A673 (cell line): ENCODE data around the gene AOX1. TPM values are rescaled to one million over a fixed set of nuclear protein-coding genes. Genes with fewer than 3 reads are reported as not detected.

Experiments used
- BruUV-seq: library from RNA; stranded (reverse); fragments of 400-500 nt; replicated peaks from 2 replicates; lab custom pipeline; 2021; lab: Mats Ljungman, UMichigan
- CTCF ChIA-PET: fragments of 300-600 bp; sonication (Branson Sonifier 250); formaldehyde crosslinking; loops from one replicate; lab custom pipeline; 2022; ENCODE audit warnings: antibody characterized with exemption; lab: Charles Lee
- POLR2A ChIA-PET: fragments of 300-600 bp; sonication (Branson Sonifier 250); formaldehyde crosslinking; loops from one replicate; lab custom pipeline; 2022; ENCODE audit warnings: antibody characterized with exemption; ENCODE audit not compliant: low non-redundant PET; lab: Charles Lee
- DNase-seq: peaks from one replicate; pipeline ENCODE4 v3.0.0-alpha.2; 2015; ENCODE audit warnings: low spot score
- H3K27ac ChIP-seq: fragments of 200-600 bp; sonication (generic); 2 replicates; pipeline ENCODE4 v1.5.1; 2016; ENCODE audit warnings: mixed run types, low read depth, mild to moderate bottlenecking, mixed read lengths, antibody characterized with exemption, low read length; ENCODE audit not compliant: poor library complexity, severe bottlenecking
- H3K27me3 ChIP-seq: fragments of 200-600 bp; sonication (generic); replicated peaks from 2 replicates; pipeline ENCODE4 v1.6.1; 2017; ENCODE audit warnings: mixed run types, low read depth, mild to moderate bottlenecking, mixed read lengths, antibody characterized with exemption, low read length; ENCODE audit not compliant: insufficient read depth, poor library complexity
- H3K36me3 ChIP-seq: fragments of 200-600 bp; sonication (generic); 2 replicates; pipeline ENCODE4 v1.6.1; 2016; ENCODE audit warnings: mixed run types, mild to moderate bottlenecking, mixed read lengths, antibody characterized with exemption, low read length; ENCODE audit not compliant: insufficient read depth, poor library complexity, severe bottlenecking
- H3K4me1 ChIP-seq: fragments of 200-600 bp; sonication (generic); 2 replicates; pipeline ENCODE4 v1.6.1; 2017; ENCODE audit warnings: mixed run types, mild to moderate bottlenecking, mixed read lengths, antibody characterized with exemption, low read length; ENCODE audit not compliant: insufficient read depth, poor library complexity, severe bottlenecking
- H3K4me3 ChIP-seq: fragments of 200-600 bp; sonication (generic); 2 replicates; pipeline ENCODE4 v1.5.1; 2016; ENCODE audit warnings: low read depth, mixed run types, mild to moderate bottlenecking, mixed read lengths, low read length; ENCODE audit not compliant: poor library complexity, severe bottlenecking
- H3K9me3 ChIP-seq: fragments of 200-600 bp; sonication (generic); 2 replicates; pipeline ENCODE4 v1.6.1; 2016; ENCODE audit warnings: mixed run types, low read depth, mild to moderate bottlenecking, mixed read lengths, antibody characterized with exemption, low read length; ENCODE audit not compliant: poor library complexity, severe bottlenecking
- EZH2 ChIP-seq: fragments of 200-600 bp; sonication (generic); IDR thresholded peaks from 2 replicates; pipeline ENCODE4 v1.6.1; 2017; ENCODE audit warnings: borderline replicate concordance, low read depth, mild to moderate bottlenecking, mixed read lengths, antibody characterized with exemption, low read length; ENCODE audit not compliant: poor library complexity, severe bottlenecking
- intact Hi-C: fragments of 100-400 bp; cut with micrococcal nuclease; formaldehyde crosslinking; loops from one replicate; pipeline ENCODE4 v1.10.0; 2022; ENCODE audit not compliant: unreplicated experiment
- total RNA-seq: library from RNA; stranded (reverse); gene quantifications from 2 replicates; pipeline ENCODE4 v1.2.3, GENCODE V29; 2021
- TF ChIP-seq, protein P1 (sequence below): fragments of 300-800, 200-600 bp; sonication (generic); conservative IDR thresholded peaks from 2 replicates; pipeline ENCODE4 v1.5.1; 2017; ENCODE audit warnings: low read depth, mild to moderate bottlenecking, antibody characterized with exemption, low read length, moderate library complexity, mixed read lengths

AOX1 gene
- total RNA-seq, 1 experiment from 2014 or later, result 3.1 TPM

DNA sequence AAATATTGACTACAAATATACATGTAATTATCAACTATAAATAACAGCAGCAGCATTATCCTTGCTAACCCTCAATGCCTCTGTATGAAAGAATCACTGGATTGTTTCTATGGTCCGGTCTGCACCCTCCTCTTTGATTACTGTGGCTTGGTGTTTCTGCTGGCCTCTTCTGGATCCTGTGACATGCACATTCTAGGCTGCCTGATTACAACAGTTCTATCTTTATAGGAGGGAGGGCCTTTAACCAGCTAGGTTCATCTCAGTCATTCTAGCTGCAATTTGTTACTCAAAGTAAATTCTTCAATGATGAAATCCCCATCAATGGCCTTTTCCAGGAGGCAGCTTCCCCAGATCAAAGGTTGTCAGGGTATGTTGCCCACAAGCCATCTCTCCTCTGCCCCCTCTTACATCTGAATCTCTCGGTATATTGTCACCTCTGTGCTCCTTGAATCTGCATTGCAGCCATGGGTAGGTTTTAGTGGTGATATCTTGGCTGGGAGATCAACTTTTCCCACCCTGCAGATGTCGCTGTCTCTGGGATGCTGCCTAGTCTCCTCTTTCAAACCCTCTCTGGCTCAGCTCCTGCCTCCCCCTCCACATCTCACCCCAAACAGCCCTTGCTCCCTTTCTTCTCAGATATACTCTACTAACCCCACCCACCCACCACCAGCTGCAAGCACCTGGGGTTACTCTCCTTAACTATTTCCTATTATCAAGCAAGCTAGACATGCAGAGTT is 119.7 kb downstream of the AOX1 start:
- no TSS peak for BruUV-seq
- DNase-seq, result peak; percentile 68
- Histone ChIP-seq H3K4me1 (peaks cover 21% of the 10 kb centered on the region), H3K9me3 (no peaks in the 10 kb centered on the region), H3K4me3 (no peak overlapping the region), H3K27ac (no peak overlapping the region), H3K36me3 (no peaks in the 10 kb centered on the region), H3K27me3 (no peaks in the 10 kb centered on the region)
- ChIA-PET POLR2A (no interaction called here), CTCF (interaction anchor here (0.6 to 1.8 kb wide), 4 partner anchors 30 to 967 kb away, joined by 3 to 10 read pairs (median 4); no protein-coding TSS in a partner anchor)
- intact Hi-C loops, result loop anchor here (5.0 kb wide), 1 partner anchor 362 kb away; no protein-coding TSS in a partner anchor
- TF ChIP-seq, protein P1, sequence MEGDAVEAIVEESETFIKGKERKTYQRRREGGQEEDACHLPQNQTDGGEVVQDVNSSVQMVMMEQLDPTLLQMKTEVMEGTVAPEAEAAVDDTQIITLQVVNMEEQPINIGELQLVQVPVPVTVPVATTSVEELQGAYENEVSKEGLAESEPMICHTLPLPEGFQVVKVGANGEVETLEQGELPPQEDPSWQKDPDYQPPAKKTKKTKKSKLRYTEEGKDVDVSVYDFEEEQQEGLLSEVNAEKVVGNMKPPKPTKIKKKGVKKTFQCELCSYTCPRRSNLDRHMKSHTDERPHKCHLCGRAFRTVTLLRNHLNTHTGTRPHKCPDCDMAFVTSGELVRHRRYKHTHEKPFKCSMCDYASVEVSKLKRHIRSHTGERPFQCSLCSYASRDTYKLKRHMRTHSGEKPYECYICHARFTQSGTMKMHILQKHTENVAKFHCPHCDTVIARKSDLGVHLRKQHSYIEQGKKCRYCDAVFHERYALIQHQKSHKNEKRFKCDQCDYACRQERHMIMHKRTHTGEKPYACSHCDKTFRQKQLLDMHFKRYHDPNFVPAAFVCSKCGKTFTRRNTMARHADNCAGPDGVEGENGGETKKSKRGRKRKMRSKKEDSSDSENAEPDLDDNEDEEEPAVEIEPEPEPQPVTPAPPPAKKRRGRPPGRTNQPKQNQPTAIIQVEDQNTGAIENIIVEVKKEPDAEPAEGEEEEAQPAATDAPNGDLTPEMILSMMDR, result peak; percentile 62
- no peak for TF ChIP-seq EZH2

DNA sequence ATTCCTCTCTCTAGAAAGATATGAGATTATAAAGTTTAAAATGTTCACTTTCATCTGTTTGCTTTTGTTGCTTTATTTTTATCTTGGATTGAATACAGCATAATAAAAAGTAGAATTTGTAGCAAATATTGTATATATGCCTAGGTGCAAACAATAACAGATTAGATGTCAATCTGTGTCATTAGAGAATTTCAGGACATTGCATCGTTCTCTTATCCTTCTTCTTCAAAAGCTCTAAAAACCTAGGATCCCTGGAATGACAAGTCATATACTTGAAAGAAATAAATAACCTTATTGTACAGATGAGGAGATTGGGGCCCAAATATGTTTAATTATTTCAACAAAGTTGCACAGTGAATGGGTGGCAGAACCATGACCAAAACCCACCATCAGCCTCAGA is 123.1 kb downstream of the AOX1 start:
- TF ChIP-seq, protein P1, result no peak
- no peak for TF ChIP-seq EZH2
- BruUV-seq, result no TSS peak
- CTCF ChIA-PET, result no interaction called here
- H3K27me3 ChIP-seq, result no peaks in the 10 kb centered on the region
- H3K36me3 ChIP-seq, result no peaks in the 10 kb centered on the region
- peaks cover 14% of the 10 kb centered on the region for H3K4me1 ChIP-seq
- H3K9me3 ChIP-seq, result no peaks in the 10 kb centered on the region
- DNase-seq, result no peak
- H3K27ac ChIP-seq, result no peak overlapping the region
- POLR2A ChIA-PET, result no interaction called here
- H3K4me3 ChIP-seq, result no peak overlapping the region
- intact Hi-C loops, result loop anchor here (5.0 kb wide), 1 partner anchor 358 kb away; no protein-coding TSS in a partner anchor

DNA sequence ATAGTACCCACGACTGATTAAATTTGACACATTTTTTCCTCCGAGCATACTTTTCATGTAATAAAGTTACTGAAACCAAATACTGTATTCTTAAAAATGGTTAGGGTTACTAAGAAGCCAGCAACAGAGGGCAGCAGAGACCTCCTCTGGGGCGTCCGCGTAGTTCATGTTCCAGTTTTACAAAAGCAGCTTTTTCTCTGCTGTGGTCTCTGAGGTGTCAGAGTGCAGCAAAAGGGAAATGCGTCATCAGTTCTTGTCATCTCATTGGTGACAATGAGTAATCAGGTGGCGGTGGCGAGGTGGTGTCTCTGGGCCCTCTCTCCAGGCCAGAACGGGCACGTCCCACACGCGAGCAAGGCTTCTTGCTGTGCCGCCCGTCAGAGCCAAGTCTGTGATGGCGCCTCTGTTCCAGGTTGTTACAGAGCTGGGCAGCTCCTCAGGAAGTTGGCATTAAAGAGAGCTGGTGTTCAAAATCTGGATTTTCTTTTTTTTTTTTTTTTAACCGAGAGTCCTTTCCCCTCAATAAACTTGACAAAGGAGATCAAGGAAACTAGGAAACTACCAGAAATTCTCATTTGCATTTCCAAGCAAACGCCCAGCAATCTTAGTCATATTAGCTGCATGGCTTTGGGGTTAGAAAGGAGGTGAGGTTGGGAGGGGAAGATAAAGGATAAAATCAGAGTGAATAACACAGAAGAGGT is 127.3 kb downstream of the AOX1 start:
- TSS peak; percentile 99 for BruUV-seq
- POLR2A ChIA-PET, result interaction anchor here (0.7 kb wide), 1 partner anchor 494 kb away, joined by 4 read pairs; no protein-coding TSS in a partner anchor
- H3K27ac ChIP-seq, result peak overlapping the region; percentile 60

More for the DNA sequence above, 127.3 kb downstream of the AOX1 start:
- Histone ChIP-seq H3K9me3 (no peaks in the 10 kb centered on the region), H3K36me3 (no peaks in the 10 kb centered on the region), H3K27me3 (no peaks in the 10 kb centered on the region), H3K4me3 (peak overlapping the region; percentile 29), H3K4me1 (no peaks in the 10 kb centered on the region)
- DNase-seq, result peak; percentile 94
- TF ChIP-seq, protein P1, result peak; percentile 80
- no peak for TF ChIP-seq EZH2
- CTCF ChIA-PET, result interaction anchor here (0.8 to 1.7 kb wide), 5 partner anchors 22 to 519 kb away, joined by 3 to 7 read pairs (median 3); no protein-coding TSS in a partner anchor
- intact Hi-C loops, result loop anchor here (1.0 to 5.0 kb wide), 5 partner anchors 22 to 464 kb away; partner anchors contain the start of genes BZW1, NIF3L1 and PPIL3
